ENCODE measurements around the gene CFAP57. TPM values are rescaled to one million over a fixed set of nuclear protein-coding genes. Genes with fewer than 3 reads are reported as not detected.

The CFAP57 gene
- total RNA-seq, 4 donors from 2014 or later = 0.40 to 5.6 (median 1.8) TPM

- no peak overlapping the region for H3K27ac ChIP-seq
- no peaks in the 10 kb centered on the region for H3K36me3 ChIP-seq
- no peaks in the 10 kb centered on the region for H3K4me1 ChIP-seq
- no peaks in the 10 kb centered on the region for H3K9me3 ChIP-seq
- DNase-seq = no peak
- intact Hi-C loops (cut with DNase I; ENCODE audit: low total_unique reads) = no loop called here
- no peak overlapping the region for H3K4me3 ChIP-seq
- no peak for TF ChIP-seq CTCF (IDR thresholded peaks at IDR 0.05)
- no peak for TF ChIP-seq POLR2A (IDR thresholded peaks at IDR 0.05)
- no peaks in the 10 kb centered on the region for H3K27me3 ChIP-seq
These were observed 61.5 kb downstream of the CFAP57 start for GRCh38 chr1:43233631-43234030.

- Histone ChIP-seq H3K27ac (no peak overlapping the region), H3K9me3 (no peaks in the 10 kb centered on the region), H3K4me3 (no peak overlapping the region), H3K4me1 (no peaks in the 10 kb centered on the region), H3K36me3 (no peaks in the 10 kb centered on the region), H3K27me3 (no peaks in the 10 kb centered on the region)
- no peak for DNase-seq
- intact Hi-C loops (cut with DNase I; ENCODE audit: low total_unique reads) = no loop called here
- TF ChIP-seq CTCF (IDR thresholded peaks at IDR 0.05) = no peak
- no peak for TF ChIP-seq POLR2A (IDR thresholded peaks at IDR 0.05)
These were observed 62.1 kb downstream of the CFAP57 start for GRCh38 chr1:43234267-43234666.

GRCh38 chr1:43235040-43235439, 62.9 kb downstream of the CFAP57 start:
- Histone ChIP-seq H3K4me1 (no peaks in the 10 kb centered on the region), H3K9me3 (no peaks in the 10 kb centered on the region), H3K36me3 (no peaks in the 10 kb centered on the region), H3K27ac (no peak overlapping the region), H3K4me3 (no peak overlapping the region), H3K27me3 (no peaks in the 10 kb centered on the region)
- no peak for DNase-seq
- TF ChIP-seq POLR2A (IDR thresholded peaks at IDR 0.05) (no peak), CTCF (IDR thresholded peaks at IDR 0.05) (no peak)
- intact Hi-C loops (cut with DNase I; ENCODE audit: low total_unique reads) = no loop called here

GRCh38 chr1:43235451-43236121, 63.5 kb downstream of the CFAP57 start:
- Histone ChIP-seq H3K9me3 (no peaks in the 10 kb centered on the region), H3K36me3 (no peaks in the 10 kb centered on the region), H3K4me3 (no peak overlapping the region), H3K4me1 (no peaks in the 10 kb centered on the region), H3K27me3 (no peaks in the 10 kb centered on the region), H3K27ac (no peak overlapping the region)
- no peak for DNase-seq
- TF ChIP-seq POLR2A (IDR thresholded peaks at IDR 0.05) (no peak), CTCF (IDR thresholded peaks at IDR 0.05) (no peak)
- intact Hi-C loops (cut with DNase I; ENCODE audit: low total_unique reads) = no loop called here

GRCh38 chr1:43237121-43237520, 65.0 kb downstream of the CFAP57 start:
- Histone ChIP-seq H3K27me3 (no peaks in the 10 kb centered on the region), H3K9me3 (no peaks in the 10 kb centered on the region), H3K27ac (no peak overlapping the region), H3K4me1 (no peaks in the 10 kb centered on the region), H3K36me3 (no peaks in the 10 kb centered on the region), H3K4me3 (no peak overlapping the region)
- DNase-seq = no peak
- no peak for TF ChIP-seq CTCF (IDR thresholded peaks at IDR 0.05)
- TF ChIP-seq POLR2A (IDR thresholded peaks at IDR 0.05) = no peak
- intact Hi-C loops (cut with DNase I; ENCODE audit: low total_unique reads) = no loop called here

All from uterus (tissue), 4 donors.